Nephron (organoid): Measurements from ENCODE around the gene LAT.

ENCODE experiments used
- H3K27ac Mint-ChIP-seq, 3 experiments: 2 replicates each; pipeline ENCODE4 v1.8.0; 2020; ENCODE audit warnings: mixed read lengths in 3 of 3, mild to moderate bottlenecking in 2 of 3, moderate library complexity in 1 of 3
- H3K27me3 Mint-ChIP-seq: 2 replicates; pipeline ENCODE4 v1.8.0; 2021; ENCODE audit warnings: low read depth, mild to moderate bottlenecking, moderate library complexity, mixed read lengths
- H3K36me3 Mint-ChIP-seq: 2 replicates; pipeline ENCODE4 v1.8.0; 2020; ENCODE audit warnings: low read depth, mixed read lengths
- H3K4me1 Mint-ChIP-seq: 2 replicates; pipeline ENCODE4 v1.8.0; 2020; ENCODE audit warnings: mixed read lengths
- H3K4me3 Mint-ChIP-seq, 3 experiments: 2 replicates each; pipeline ENCODE4 v1.8.0; 2020; ENCODE audit warnings: mild to moderate bottlenecking in 3 of 3, mixed read lengths in 3 of 3, moderate library complexity in 2 of 3
- H3K9me3 Mint-ChIP-seq: 2 replicates; pipeline ENCODE4 v1.8.0; 2020; ENCODE audit warnings: mixed read lengths
- CTCF ChIP-seq, 3 experiments: fragments of 200-600 bp; sonication (generic); IDR thresholded peaks; one replicate each; pipeline ENCODE4 v1.5.0; 2021; ENCODE audit warnings: antibody characterized with exemption in 3 of 3; ENCODE audit not compliant: unreplicated experiment in 3 of 3

The LAT gene

GRCh38 chr16:29009050-29009837 is 24.4 kb downstream of the LAT start:
- H3K36me3 Mint-ChIP-seq, result no peaks in the 10 kb centered on the region
- H3K9me3 Mint-ChIP-seq, result no peaks in the 10 kb centered on the region
- H3K4me3 Mint-ChIP-seq, result no peak overlapping the region
- H3K27me3 Mint-ChIP-seq, result peaks cover 13% of the 10 kb centered on the region
- no peaks in the 10 kb centered on the region for H3K4me1 Mint-ChIP-seq
- H3K27ac Mint-ChIP-seq, result no peak overlapping the region
- no peak for TF ChIP-seq CTCF (IDR thresholded peaks at IDR 0.05; ENCODE audit: unreplicated experiment in 3 of 3)

- TF ChIP-seq CTCF (IDR thresholded peaks at IDR 0.05; ENCODE audit: unreplicated experiment in 3 of 3), result no peak
- Mint-ChIP-seq H3K36me3 (no peaks in the 10 kb centered on the region), H3K9me3 (no peaks in the 10 kb centered on the region), H3K27me3 (peaks cover 8% of the 10 kb centered on the region), H3K4me1 (no peaks in the 10 kb centered on the region), H3K4me3 (no peak overlapping the region), H3K27ac (no peak overlapping the region)
These were observed 24.9 kb downstream of the LAT start for GRCh38 chr16:29009838-29010166.

GRCh38 chr16:29011112-29011511 is 26.3 kb downstream of the LAT start:
- H3K4me1 Mint-ChIP-seq, result no peaks in the 10 kb centered on the region
- TF ChIP-seq CTCF (IDR thresholded peaks at IDR 0.05; ENCODE audit: unreplicated experiment in 3 of 3), result no peak
- peaks cover 10% of the 10 kb centered on the region for H3K27me3 Mint-ChIP-seq
- H3K4me3 Mint-ChIP-seq, result no peak overlapping the region
- no peak overlapping the region for H3K27ac Mint-ChIP-seq
- no peaks in the 10 kb centered on the region for H3K36me3 Mint-ChIP-seq
- H3K9me3 Mint-ChIP-seq, result no peaks in the 10 kb centered on the region

- Mint-ChIP-seq H3K4me3 (no peak overlapping the region), H3K27me3 (peaks cover 10% of the 10 kb centered on the region), H3K4me1 (no peaks in the 10 kb centered on the region), H3K27ac (no peak overlapping the region), H3K9me3 (no peaks in the 10 kb centered on the region), H3K36me3 (no peaks in the 10 kb centered on the region)
- no peak for TF ChIP-seq CTCF (IDR thresholded peaks at IDR 0.05; ENCODE audit: unreplicated experiment in 3 of 3)
These were observed 27.0 kb downstream of the LAT start for GRCh38 chr16:29011851-29012250.

- no peak for TF ChIP-seq CTCF (IDR thresholded peaks at IDR 0.05; ENCODE audit: unreplicated experiment in 3 of 3)
- Mint-ChIP-seq H3K27ac (no peak overlapping the region), H3K4me1 (no peaks in the 10 kb centered on the region)
These were observed 28.2 kb downstream of the LAT start for GRCh38 chr16:29012913-29013553.

More at GRCh38 chr16:29012913-29013553, 28.2 kb downstream of the LAT start:
- H3K36me3 Mint-ChIP-seq, result no peaks in the 10 kb centered on the region
- H3K27me3 Mint-ChIP-seq, result peaks cover 7% of the 10 kb centered on the region
- no peaks in the 10 kb centered on the region for H3K9me3 Mint-ChIP-seq
- H3K4me3 Mint-ChIP-seq, result no peak overlapping the region
